Transverse colon (tissue), 3 donors: ENCODE measurements around the gene DYNC1LI1.

Source experiments
- CTCF ChIP-seq, 5 experiments: fragments of 200-600 bp in 3 of 5; fragments of 450-650 bp in 2 of 5; sonication (generic) in 3 of 5; IDR thresholded peaks; 1 replicate in 2 of 5; 2 replicates in 3 of 5; pipeline ENCODE4 v1.5.1; 2016 to 2017; ENCODE audit warnings: antibody characterized with exemption in 5 of 5, inconsistent platforms in 3 of 5, mild to moderate bottlenecking in 2 of 5, moderate library complexity in 1 of 5
- EP300 ChIP-seq: sonication (generic); formaldehyde crosslinking; IDR thresholded peaks from one replicate; pipeline ENCODE4 v1.6.1; 2017; ENCODE audit warnings: antibody characterized with exemption, low read depth
- POLR2A ChIP-seq: fragments of 450-650 bp; IDR thresholded peaks from one replicate; pipeline ENCODE4 v1.6.1; 2016; ENCODE audit warnings: antibody characterized with exemption, mild to moderate bottlenecking, moderate library complexity

- TF ChIP-seq POLR2A (no peak), CTCF (IDR thresholded peaks at IDR 0.05) (no peak), EP300 (no peak)
Observed at GRCh38 chr3:32556332-32556731, 14.3 kb downstream of the DYNC1LI1 start.
